ENCODE data around the gene ACOT7. TPM values are rescaled to one million over a fixed set of nuclear protein-coding genes. Genes with fewer than 3 reads are reported as not detected.

Gene ACOT7
- total RNA-seq, 6 donors from 2014 or later = 8.2 to 33.4 (median 26.5) TPM

GRCh38 chr1:6424619-6425593, 31.3 kb upstream of the ACOT7 start, which contains the start of gene ESPN:
Gene ESPN, plus strand, starts transcription at chr1:6424776. Its CDS starts 180 bp downstream, at chr1:6424956.
- Histone ChIP-seq H3K27me3 (peaks cover 0 to 56% (median 28%) of the 10 kb centered on the region in 4 donors), H3K27ac (no peak within 1 kb of the TSS), H3K36me3 (no peaks in the 10 kb centered on the region), H3K4me1 (peaks cover 31 to 43% (median 33%) of the 10 kb centered on the region in 4 donors), H3K9me3 (no peaks in the 10 kb centered on the region), H3K4me3 (peak within 1 kb of the TSS in 3 of 4 donors; percentile 32 to 35 (median 33))
- TF ChIP-seq POLR2AphosphoS5 (IDR thresholded peaks at IDR 0.05) (no peak), POLR2A (IDR thresholded peaks at IDR 0.05) (no peak), EP300 (IDR thresholded peaks at IDR 0.05) (no peak)
- TF ChIP-seq, protein P1, sequence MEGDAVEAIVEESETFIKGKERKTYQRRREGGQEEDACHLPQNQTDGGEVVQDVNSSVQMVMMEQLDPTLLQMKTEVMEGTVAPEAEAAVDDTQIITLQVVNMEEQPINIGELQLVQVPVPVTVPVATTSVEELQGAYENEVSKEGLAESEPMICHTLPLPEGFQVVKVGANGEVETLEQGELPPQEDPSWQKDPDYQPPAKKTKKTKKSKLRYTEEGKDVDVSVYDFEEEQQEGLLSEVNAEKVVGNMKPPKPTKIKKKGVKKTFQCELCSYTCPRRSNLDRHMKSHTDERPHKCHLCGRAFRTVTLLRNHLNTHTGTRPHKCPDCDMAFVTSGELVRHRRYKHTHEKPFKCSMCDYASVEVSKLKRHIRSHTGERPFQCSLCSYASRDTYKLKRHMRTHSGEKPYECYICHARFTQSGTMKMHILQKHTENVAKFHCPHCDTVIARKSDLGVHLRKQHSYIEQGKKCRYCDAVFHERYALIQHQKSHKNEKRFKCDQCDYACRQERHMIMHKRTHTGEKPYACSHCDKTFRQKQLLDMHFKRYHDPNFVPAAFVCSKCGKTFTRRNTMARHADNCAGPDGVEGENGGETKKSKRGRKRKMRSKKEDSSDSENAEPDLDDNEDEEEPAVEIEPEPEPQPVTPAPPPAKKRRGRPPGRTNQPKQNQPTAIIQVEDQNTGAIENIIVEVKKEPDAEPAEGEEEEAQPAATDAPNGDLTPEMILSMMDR (IDR thresholded peaks at IDR 0.05) = no peak
- ATAC-seq (ENCODE audit: low FRiP score in 2 of 2) (peak in 1 of 2 donors; percentile 37), DNase-seq (peak in 1 of 2 donors; percentile 86)
- 5 to 14% methylated on average over 5 to 35 of the region's 99 CpGs for WGBS, 2 donors

DNA sequence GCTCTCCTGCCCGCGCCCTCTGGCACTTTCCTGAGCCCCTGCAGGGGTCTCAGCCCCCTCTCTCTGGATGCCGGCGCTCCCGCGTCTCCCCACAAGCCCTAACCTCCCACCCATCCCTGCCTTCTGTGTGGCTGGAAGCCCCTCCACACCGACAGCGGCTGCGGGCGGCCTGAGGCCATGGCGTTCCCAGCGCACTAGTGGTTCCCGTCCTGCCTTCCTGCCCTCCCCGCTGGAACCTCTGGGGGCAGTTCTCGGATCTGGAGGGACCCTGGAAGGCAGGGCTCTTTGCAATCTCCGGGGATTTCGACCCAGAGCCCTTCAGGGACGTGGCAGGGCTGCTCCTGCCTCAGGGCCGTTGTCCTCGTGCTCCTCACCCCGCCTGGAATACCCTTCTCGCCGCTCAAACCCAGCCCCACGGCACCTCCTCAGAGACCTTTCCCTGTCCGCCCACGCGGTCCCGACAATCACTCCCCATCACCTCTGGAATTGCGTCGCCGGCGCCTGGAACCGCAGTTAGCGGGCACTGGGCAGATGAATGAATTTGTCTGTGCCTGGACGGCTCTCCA, 30.5 kb upstream of the ACOT7 start:
- H3K36me3 ChIP-seq = no peaks in the 10 kb centered on the region
- H3K4me3 ChIP-seq = peak overlapping the region in 3 of 4 donors; percentile 32 to 35 (median 33)
- H3K27me3 ChIP-seq = peaks cover 1 to 64% (median 37%) of the 10 kb centered on the region in 4 donors
- H3K27ac ChIP-seq = no peak overlapping the region
- WGBS, 2 donors = 5 to 9% methylated on average over 21 to 35 of the region's 35 CpGs
- no peaks in the 10 kb centered on the region for H3K9me3 ChIP-seq
- DNase-seq = peak in 1 of 2 donors; percentile 83
- TF ChIP-seq EP300 (IDR thresholded peaks at IDR 0.05) = no peak
- TF ChIP-seq POLR2AphosphoS5 (IDR thresholded peaks at IDR 0.05) = no peak
- TF ChIP-seq, protein P1 (IDR thresholded peaks at IDR 0.05) = peak in 1 of 6 experiments; percentile 19
- TF ChIP-seq POLR2A (IDR thresholded peaks at IDR 0.05) = no peak
- H3K4me1 ChIP-seq = peaks cover 40 to 51% (median 42%) of the 10 kb centered on the region in 4 donors
- no peak for ATAC-seq (ENCODE audit: low FRiP score in 2 of 2)

- Histone ChIP-seq H3K27me3 (peaks cover 3 to 71% (median 41%) of the 10 kb centered on the region in 4 donors), H3K4me1 (peaks cover 44 to 58% (median 46%) of the 10 kb centered on the region in 4 donors), H3K27ac (no peak overlapping the region), H3K4me3 (peak overlapping the region in 1 of 4 donors; percentile 32), H3K36me3 (no peaks in the 10 kb centered on the region), H3K9me3 (no peaks in the 10 kb centered on the region)
- TF ChIP-seq POLR2AphosphoS5 (IDR thresholded peaks at IDR 0.05) = no peak
- TF ChIP-seq, protein P1 (IDR thresholded peaks at IDR 0.05) = peak; percentile 51 to 84 (median 70)
- 10 to 13% methylated on average over 11 to 18 of the region's 24 CpGs for WGBS, 2 donors
- DNase-seq (peak; percentile 61 to 89), ATAC-seq (ENCODE audit: low FRiP score in 2 of 2) (peak in 1 of 2 donors; percentile 73)
These were observed 29.9 kb upstream of the ACOT7 start for GRCh38 chr1:6423321-6423999.

GRCh38 chr1:6421266-6421665, 27.7 kb upstream of the ACOT7 start:
- H3K27me3 ChIP-seq = peaks cover 3 to 72% (median 48%) of the 10 kb centered on the region in 4 donors
- TF ChIP-seq POLR2AphosphoS5 (IDR thresholded peaks at IDR 0.05) = no peak
- TF ChIP-seq, protein P1 (IDR thresholded peaks at IDR 0.05) = no peak
- TF ChIP-seq POLR2A (IDR thresholded peaks at IDR 0.05) = no peak
- TF ChIP-seq EP300 (IDR thresholded peaks at IDR 0.05) = no peak
- H3K4me1 ChIP-seq = peaks cover 44 to 61% (median 46%) of the 10 kb centered on the region in 4 donors
- no peak overlapping the region for H3K27ac ChIP-seq
- H3K4me3 ChIP-seq = no peak overlapping the region
- no peaks in the 10 kb centered on the region for H3K36me3 ChIP-seq
- no peak for ATAC-seq (ENCODE audit: low FRiP score in 2 of 2)
- 53 to 77% methylated on average over 4 of the region's 4 CpGs for WGBS, 2 donors
- DNase-seq = no peak
- H3K9me3 ChIP-seq = no peaks in the 10 kb centered on the region
